Measurements from ENCODE around the gene BICRAL. TPM values are rescaled to one million over a fixed set of nuclear protein-coding genes. Genes with fewer than 3 reads are reported as not detected.
"Not testable (repeated sequence)": the region's sequence is repeated elsewhere in the genome, so short reads cannot be mapped to it uniquely, and the experiment has no call there.

Gene BICRAL
- total and polyA plus RNA-seq, 2 of the 4 experiments (the other 2 are of a cell fraction): 4.0 to 6.1 TPM

GRCh38 chr6:42797696-42798095 lies 15.8 kb downstream of the BICRAL start:
- ATAC-seq (ENCODE audit: low read depth); dilution Hi-C loops (cut with HindIII; ENCODE audit: low sequenced_read_pairs, unreplicated experiment): not testable (repeated sequence)

More at GRCh38 chr6:42797696-42798095, 15.8 kb downstream of the BICRAL start:
- H2AK5ac ChIP-seq (ENCODE audit: low read depth, low read length); H3K9ac ChIP-seq (ENCODE audit: low read depth, low read length); H4K20me1 ChIP-seq (ENCODE audit: insufficient read depth, low read length); H3K27ac ChIP-seq (ENCODE audit: insufficient read depth, low read length); H2BK15ac ChIP-seq (ENCODE audit: low read depth, low read length); H2BK120ac ChIP-seq (ENCODE audit: low read depth, low read length); H3K4me3 ChIP-seq (ENCODE audit: insufficient read depth, low read depth, low read length); H3K4me2 ChIP-seq (ENCODE audit: low read depth, low read length); H3K36me3 ChIP-seq (ENCODE audit: control insufficient read depth, insufficient read depth, low read length); H2BK5ac ChIP-seq (ENCODE audit: low read depth, low read length, poor library complexity, severe bottlenecking); BruUV-seq (replicated peaks); H3K18ac ChIP-seq (ENCODE audit: low read depth, low read length); H3K23ac ChIP-seq (ENCODE audit: low read depth, low read length); H4K8ac ChIP-seq (ENCODE audit: low read depth in 2 of 2, low read length in 2 of 2); H3K14ac ChIP-seq (replicated peaks; ENCODE audit: low read depth, low read length); DNase-seq; H2AK9ac ChIP-seq (replicated peaks; ENCODE audit: low read depth, low read length, poor library complexity); H3K56ac ChIP-seq (ENCODE audit: extremely low read depth, insufficient read depth, low read length); H3K9me3 ChIP-seq (ENCODE audit: control insufficient read depth, insufficient read depth, low read length); H2BK20ac ChIP-seq (ENCODE audit: low read depth, low read length); H3K4me1 ChIP-seq (ENCODE audit: control insufficient read depth, insufficient read depth, low read length); H3K9me1 ChIP-seq (ENCODE audit: insufficient read depth, low read length); H4K91ac ChIP-seq (ENCODE audit: insufficient read depth, low read depth, low read length); H4K5ac ChIP-seq (ENCODE audit: low read depth, low read length); intact Hi-C loops (cut with micrococcal nuclease); H2AFZ ChIP-seq (replicated peaks; ENCODE audit: low read length, poor library complexity); H3K4ac ChIP-seq (ENCODE audit: low read depth, low read length); in situ Hi-C loops (cut with MboI; ENCODE audit: low sequenced_read_pairs); CTCF ChIA-PET; H3K27me3 ChIP-seq (ENCODE audit: control insufficient read depth, insufficient read depth, low read length): not testable (repeated sequence)
- WGBS, 2 experiments (ENCODE audit: extremely low coverage in 2 of 2, insufficient read length in 1 of 2): no CpG with 5 or more reads among the region's 3 CpGs
- POLR2A ChIA-PET (ENCODE audit: unreplicated experiment): interaction anchor here (0.6 kb wide), 1 partner anchor 10 kb away, joined by 4 read pairs; no protein-coding TSS in a partner anchor
- H3K79me1 ChIP-seq (ENCODE audit: low read depth in 1 of 2, low read length in 2 of 2): peaks cover 23 to 34% of the 10 kb centered on the region in 2 experiments
- peak; percentile 46; the same call in 1 of the 2 replicates for TF ChIP-seq CEBPB (IDR thresholded peaks at IDR 0.05; ENCODE audit: low read depth, low read length)
